ENCODE data around the gene PIGT. TPM values are rescaled to one million over a fixed set of nuclear protein-coding genes. Genes with fewer than 3 reads are reported as not detected.

PIGT gene
- total RNA-seq, 1 donor from 2014 or later, result 136 TPM

- no peak for DNase-seq (ENCODE audit: low read depth)
Observed at GRCh38 chr20:45427236-45428149, 11.6 kb downstream of the PIGT start.

GRCh38 chr20:45429618-45430017 is 13.7 kb downstream of the PIGT start:
- DNase-seq (ENCODE audit: low read depth), result no peak

GRCh38 chr20:45432294-45432693 is 16.4 kb downstream of the PIGT start:
- peak; percentile 20 for DNase-seq (ENCODE audit: low read depth)

GRCh38 chr20:45433316-45433715 is 17.4 kb downstream of the PIGT start:
- peak; percentile 98 for DNase-seq (ENCODE audit: low read depth)

- DNase-seq (ENCODE audit: low read depth), result no peak
Observed at GRCh38 chr20:45433976-45434375, 18.0 kb downstream of the PIGT start.

- DNase-seq (ENCODE audit: low read depth), result peak; percentile 90
Observed at GRCh38 chr20:45436732-45437485, 21.0 kb downstream of the PIGT start.

- no peak for DNase-seq (ENCODE audit: low read depth)
Observed at GRCh38 chr20:45440424-45440823, 24.5 kb downstream of the PIGT start.

- no peak for DNase-seq (ENCODE audit: low read depth)
Observed at GRCh38 chr20:45440891-45441685, 25.1 kb downstream of the PIGT start.

GRCh38 chr20:45441746-45442145 is 25.8 kb downstream of the PIGT start:
- DNase-seq (ENCODE audit: low read depth), result no peak

- DNase-seq (ENCODE audit: low read depth), result no peak
Observed at GRCh38 chr20:45444050-45444449, 28.1 kb downstream of the PIGT start.

- peak; percentile 35 for DNase-seq (ENCODE audit: low read depth)
Observed at GRCh38 chr20:45445805-45446562, 30.0 kb downstream of the PIGT start.

- no peak for DNase-seq (ENCODE audit: low read depth)
Observed at GRCh38 chr20:45448270-45448669, 32.3 kb downstream of the PIGT start.

- DNase-seq (ENCODE audit: low read depth), result peak; percentile 47
Observed at GRCh38 chr20:45449528-45449927, 33.6 kb downstream of the PIGT start.

- peak; percentile 43 for DNase-seq (ENCODE audit: low read depth)
Observed at GRCh38 chr20:45450097-45450818, 34.3 kb downstream of the PIGT start.

GRCh38 chr20:45452238-45452637 is 36.3 kb downstream of the PIGT start:
- no peak for DNase-seq (ENCODE audit: low read depth)

GRCh38 chr20:45452772-45453691 is 37.1 kb downstream of the PIGT start:
- DNase-seq (ENCODE audit: low read depth), result no peak

GRCh38 chr20:45456632-45457031 is 40.7 kb downstream of the PIGT start:
- DNase-seq (ENCODE audit: low read depth), result no peak

GRCh38 chr20:45459606-45460005 is 43.7 kb downstream of the PIGT start:
- DNase-seq (ENCODE audit: low read depth), result no peak

- DNase-seq (ENCODE audit: low read depth), result no peak
Observed at GRCh38 chr20:45461225-45461624, 45.3 kb downstream of the PIGT start.

Data from myocyte (in vitro differentiated cells).